Epithelial cell of esophagus (primary cell): ENCODE measurements around the gene NEDD1.
A peak's percentile ranks its signal among the peaks of the same experiment; 100 is the strongest.

Source experiments
- DNase-seq: peaks from one replicate; pipeline ENCODE4 v3.0.0; 2010; ENCODE audit warnings: low read depth
- H3K4me3 ChIP-seq: 2 replicates; pipeline ENCODE4 v1.5.1; 2011; ENCODE audit warnings: mild to moderate bottlenecking, low read length, control low read depth
- CTCF ChIP-seq: IDR thresholded peaks from 2 replicates; pipeline ENCODE4 v1.5.1; 2011; ENCODE audit warnings: low read depth, mild to moderate bottlenecking, low read length, control low read depth, inconsistent platforms; ENCODE audit not compliant: insufficient read depth; ENCODE audit errors: missing control alignments

NEDD1 gene

GRCh38 chr12:96881608-96882007 lies 25.4 kb upstream of the NEDD1 start:
- no peak overlapping the region for H3K4me3 ChIP-seq
- DNase-seq, result no peak
- TF ChIP-seq CTCF, result no peak

GRCh38 chr12:96882862-96883261 lies 24.2 kb upstream of the NEDD1 start:
- H3K4me3 ChIP-seq, result no peak overlapping the region
- no peak for TF ChIP-seq CTCF
- peak; percentile 83 for DNase-seq

GRCh38 chr12:96883571-96883970 lies 23.5 kb upstream of the NEDD1 start:
- DNase-seq, result no peak
- no peak for TF ChIP-seq CTCF
- no peak overlapping the region for H3K4me3 ChIP-seq

- H3K4me3 ChIP-seq, result no peak overlapping the region
- no peak for TF ChIP-seq CTCF
- no peak for DNase-seq
Observed at GRCh38 chr12:96886998-96887677, 19.9 kb upstream of the NEDD1 start.

- H3K4me3 ChIP-seq, result no peak overlapping the region
- no peak for TF ChIP-seq CTCF
- peak; percentile 91 for DNase-seq
Observed at GRCh38 chr12:96889273-96889933, 17.7 kb upstream of the NEDD1 start.

GRCh38 chr12:96890331-96890730 lies 16.7 kb upstream of the NEDD1 start:
- TF ChIP-seq CTCF, result no peak
- no peak for DNase-seq
- H3K4me3 ChIP-seq, result no peak overlapping the region

GRCh38 chr12:96892104-96892503 lies 15.0 kb upstream of the NEDD1 start:
- H3K4me3 ChIP-seq, result no peak overlapping the region
- DNase-seq, result peak; percentile 60
- TF ChIP-seq CTCF, result no peak
